H9 (cell line): Measurements from ENCODE around the gene ASS1. TPM values are rescaled to one million over a fixed set of nuclear protein-coding genes. Genes with fewer than 3 reads are reported as not detected.

Source experiments
- DNase-seq: peaks from one replicate; pipeline ENCODE4 v3.0.0-alpha.2; 2017
- H2AFZ ChIP-seq: one replicate; pipeline ENCODE4 v1.6.1; 2013; ENCODE audit warnings: mild to moderate bottlenecking, low read length, control low read depth, moderate library complexity
- H2AK5ac ChIP-seq: 2 replicates; pipeline ENCODE4 v1.6.1; 2013; ENCODE audit warnings: low read length, control low read depth, mixed read lengths; ENCODE audit not compliant: insufficient read length
- H2BK120ac ChIP-seq: one replicate; pipeline ENCODE4 v1.6.1; 2013; ENCODE audit warnings: low read depth, mild to moderate bottlenecking, low read length, control low read depth, inconsistent platforms; ENCODE audit not compliant: poor library complexity, severe bottlenecking
- H2BK12ac ChIP-seq: 2 replicates; pipeline ENCODE4 v1.6.1; 2013; ENCODE audit warnings: low read length, control low read depth, mixed read lengths, low read depth; ENCODE audit not compliant: insufficient read length
- H2BK15ac ChIP-seq: 2 replicates; pipeline ENCODE4 v1.6.1; 2013; ENCODE audit warnings: low read depth, low read length, control low read depth
- H2BK20ac ChIP-seq: one replicate; pipeline ENCODE4 v1.6.1; 2013; ENCODE audit warnings: low read depth, mild to moderate bottlenecking, low read length, control low read depth, inconsistent platforms; ENCODE audit not compliant: poor library complexity, severe bottlenecking
- H2BK5ac ChIP-seq: 2 replicates; pipeline ENCODE4 v1.6.1; 2013; ENCODE audit warnings: low read length, control low read depth, mixed read lengths; ENCODE audit not compliant: insufficient read length
- H3K14ac ChIP-seq: 2 replicates; pipeline ENCODE4 v1.6.1; 2013; ENCODE audit warnings: low read length, control low read depth; ENCODE audit not compliant: insufficient read depth
- H3K18ac ChIP-seq: 2 replicates; pipeline ENCODE4 v1.6.1; 2013; ENCODE audit warnings: low read depth, mild to moderate bottlenecking, mixed read lengths, low read length, control low read depth; ENCODE audit not compliant: insufficient read length
- H3K23ac ChIP-seq: 2 replicates; pipeline ENCODE4 v1.6.1; 2013; ENCODE audit warnings: low read length, control low read depth, mixed read lengths, low read depth; ENCODE audit not compliant: insufficient read length
- H3K23me2 ChIP-seq: 2 replicates; pipeline ENCODE4 v1.6.1; 2013; ENCODE audit warnings: low read depth, mild to moderate bottlenecking, mixed read lengths, low read length, control low read depth; ENCODE audit not compliant: insufficient read length, poor library complexity, severe bottlenecking
- H3K27ac ChIP-seq: 2 replicates; pipeline ENCODE4 v1.5.1; 2013; ENCODE audit warnings: low read length, control low read depth, mixed read lengths, low read depth; ENCODE audit not compliant: insufficient read length
- H3K27me3 ChIP-seq: 2 replicates; pipeline ENCODE4 v1.6.1; 2013; ENCODE audit warnings: low read length, control low read depth, inconsistent platforms; ENCODE audit not compliant: insufficient read depth
- H3K4ac ChIP-seq: 2 replicates; pipeline ENCODE4 v1.6.1; 2013; ENCODE audit warnings: low read depth, mild to moderate bottlenecking, control low read depth, inconsistent platforms, low read length, moderate library complexity
- H3K4me1 ChIP-seq: 2 replicates; pipeline ENCODE4 v1.6.1; 2013; ENCODE audit warnings: low read length, control low read depth, inconsistent platforms; ENCODE audit not compliant: insufficient read depth
- H3K4me2 ChIP-seq: 2 replicates; pipeline ENCODE4 v1.6.1; 2013; ENCODE audit warnings: low read length, control low read depth, mixed read lengths; ENCODE audit not compliant: insufficient read length, insufficient read depth
- H3K56ac ChIP-seq: 2 replicates; pipeline ENCODE4 v1.6.1; 2013; ENCODE audit warnings: low read depth, mild to moderate bottlenecking, mixed read lengths, low read length, control low read depth; ENCODE audit not compliant: insufficient read length
- H3K79me1 ChIP-seq: 2 replicates; pipeline ENCODE4 v1.6.1; 2013; ENCODE audit warnings: low read depth, mild to moderate bottlenecking, moderate library complexity, low read length, control low read depth, inconsistent platforms; ENCODE audit not compliant: insufficient read depth, poor library complexity, severe bottlenecking
- H3K79me2 ChIP-seq: 2 replicates; pipeline ENCODE4 v1.6.1; 2013; ENCODE audit warnings: low read length, control low read depth, inconsistent platforms; ENCODE audit not compliant: insufficient read depth
- H3K9ac ChIP-seq: 2 replicates; pipeline ENCODE4 v1.6.1; 2013; ENCODE audit warnings: low read length, control low read depth, mixed read lengths; ENCODE audit not compliant: insufficient read length; ENCODE audit errors: extremely low read depth
- H3K9me3 ChIP-seq: one replicate; pipeline ENCODE4 v1.6.1; 2013; ENCODE audit warnings: low read depth, low read length, inconsistent platforms; ENCODE audit not compliant: control insufficient read depth
- H3T11ph ChIP-seq: one replicate; pipeline ENCODE4 v1.6.1; 2013; ENCODE audit warnings: mild to moderate bottlenecking, low read length, control low read depth, inconsistent platforms
- H4K20me1 ChIP-seq: one replicate; pipeline ENCODE4 v1.6.1; 2013; ENCODE audit not compliant: control insufficient read depth, insufficient read length, insufficient read depth
- H4K5ac ChIP-seq: 2 replicates; pipeline ENCODE4 v1.6.1; 2013; ENCODE audit warnings: low read depth, mild to moderate bottlenecking, mixed read lengths, low read length, control low read depth; ENCODE audit not compliant: insufficient read length
- H4K8ac ChIP-seq: replicated peaks from 2 replicates; pipeline ENCODE4 v1.6.1; 2013; ENCODE audit warnings: low read length, control low read depth, mixed read lengths, low read depth; ENCODE audit not compliant: insufficient read length
- H4K91ac ChIP-seq: 2 replicates; pipeline ENCODE4 v1.6.1; 2013; ENCODE audit warnings: low read depth, mild to moderate bottlenecking, moderate library complexity, mixed read lengths, low read length, control low read depth; ENCODE audit not compliant: insufficient read length
- H3K27ac Mint-ChIP-seq, 3 experiments: 2 replicates in 2 of 3; 3 replicates in 1 of 3; pipeline ENCODE4 v1.8.0; 2020 to 2021; ENCODE audit warnings: mixed read lengths in 3 of 3, mild to moderate bottlenecking in 1 of 3, moderate library complexity in 1 of 3
- H3K27me3 Mint-ChIP-seq: 2 replicates; pipeline ENCODE4 v1.8.0; 2021; ENCODE audit warnings: low read depth, mild to moderate bottlenecking, moderate library complexity, mixed read lengths
- H3K36me3 Mint-ChIP-seq, 3 experiments: 2 replicates in 2 of 3; 3 replicates in 1 of 3; pipeline ENCODE4 v1.8.0; 2020 to 2021; ENCODE audit warnings: low read depth in 3 of 3, mixed read lengths in 3 of 3; ENCODE audit not compliant: insufficient read depth in 1 of 3
- H3K4me1 Mint-ChIP-seq, 2 experiments: 2 replicates each; pipeline ENCODE4 v1.8.0; 2020; ENCODE audit warnings: mixed read lengths in 2 of 2
- H3K4me3 Mint-ChIP-seq, 2 experiments: 2 replicates in 1 of 2; 3 replicates in 1 of 2; pipeline ENCODE4 v1.8.0; 2020 to 2021; ENCODE audit warnings: mild to moderate bottlenecking in 2 of 2, mixed read lengths in 2 of 2, moderate library complexity in 1 of 2
- H3K9me3 Mint-ChIP-seq, 2 experiments: 2 replicates in 1 of 2; 3 replicates in 1 of 2; pipeline ENCODE4 v1.8.0; 2020; ENCODE audit warnings: mild to moderate bottlenecking in 2 of 2, mixed read lengths in 2 of 2, moderate library complexity in 1 of 2
- WGBS: extraction: QIAGEN DNeasy Blood & Tissue Kit; methylation state at CpG from one replicate; pipeline ENCODE4 v1.1.7; 2013; ENCODE audit warnings: missing lambda C conversion rate, low lambda C conversion rate, mixed read lengths; ENCODE audit not compliant: insufficient read length; ENCODE audit errors: extremely low coverage; 5-methylcytosine and 5-hydroxymethylcytosine counted together
- total RNA-seq: library from RNA; stranded (reverse); gene quantifications from 2 replicates; pipeline ENCODE4 v1.2.1, GENCODE V29; 2021
- TF ChIP-seq, protein P1 (sequence below): fragments of 200-600 bp; sonication (generic); conservative IDR thresholded peaks from 3 replicates; pipeline ENCODE4 v1.8.0; 2021; ENCODE audit warnings: antibody characterized with exemption, mild to moderate bottlenecking

Gene ASS1
- total RNA-seq, 1 experiment from 2014 or later: 118 TPM

DNA sequence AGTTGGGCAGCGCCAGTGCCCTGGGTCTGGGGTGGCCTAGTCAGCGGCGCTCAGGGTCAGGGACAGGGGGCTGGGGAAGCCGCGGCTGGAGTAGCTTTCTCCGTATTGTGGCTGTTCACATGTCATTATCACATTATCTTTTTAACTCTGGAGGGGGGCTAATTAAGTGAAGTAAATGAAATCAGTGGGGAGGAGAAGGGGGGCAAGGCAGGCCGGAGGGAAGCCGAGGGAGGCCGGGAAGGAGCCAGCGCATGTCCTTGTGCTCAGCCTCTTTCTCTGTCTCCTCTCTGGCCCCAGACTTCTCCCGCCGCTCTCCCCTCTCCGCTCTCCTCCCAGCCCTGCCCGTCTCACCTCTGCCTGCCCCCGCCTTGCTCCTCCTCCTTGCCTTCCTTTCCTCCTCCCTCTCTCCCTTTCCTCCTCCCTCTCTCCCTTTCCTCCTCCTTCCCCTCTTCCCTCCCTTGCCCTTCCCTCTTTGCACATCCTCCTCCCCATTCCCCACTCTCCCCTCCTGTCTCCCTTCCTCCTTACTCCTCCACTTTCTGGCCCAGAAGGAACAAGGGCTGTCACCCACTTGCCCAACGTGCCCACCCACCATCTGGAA lies 38.7 kb downstream of the ASS1 start:
- H3K36me3 Mint-ChIP-seq: peaks cover 1 to 47% (median 23%) of the 10 kb centered on the region in 3 experiments; a peak in 5 of 7 replicates
- H3K56ac ChIP-seq: no peak overlapping the region
- H3K27me3 ChIP-seq: no peaks in the 10 kb centered on the region
- H3K9me3 Mint-ChIP-seq: no peaks in the 10 kb centered on the region
- no peak overlapping the region for H3K4me3 Mint-ChIP-seq
- no peaks in the 10 kb centered on the region for H3K4me1 ChIP-seq
- no peak overlapping the region for H3K27ac ChIP-seq
- H3K9me3 ChIP-seq: no peaks in the 10 kb centered on the region
- no peak overlapping the region for H3K18ac ChIP-seq
- H3K9ac ChIP-seq: no peak overlapping the region
- H3K23ac ChIP-seq: no peak overlapping the region
- no peaks in the 10 kb centered on the region for H3K79me1 ChIP-seq
- H2AFZ ChIP-seq: no peak overlapping the region
- H3K14ac ChIP-seq: no peak overlapping the region
- H4K5ac ChIP-seq: no peak overlapping the region
- H2BK5ac ChIP-seq: no peak overlapping the region
- WGBS: no CpG with 5 or more reads among the region's 16 CpGs
- H3T11ph ChIP-seq: no peak overlapping the region
- H4K91ac ChIP-seq: no peak overlapping the region
- no peak overlapping the region for H2BK12ac ChIP-seq
- H4K20me1 ChIP-seq: no peaks in the 10 kb centered on the region
- no peak overlapping the region for H2BK120ac ChIP-seq
- H3K4me1 Mint-ChIP-seq: peaks cover 0 to 27% of the 10 kb centered on the region in 2 experiments; a peak in 2 of 4 replicates
- no peak overlapping the region for H3K4me2 ChIP-seq
- 0 out of 2 replicates have a peak, but pooled peaks cover 2% of the 10 kb centered on the region for H3K79me2 ChIP-seq
- H2BK20ac ChIP-seq: no peak overlapping the region
- no peak overlapping the region for H3K4ac ChIP-seq
- H2BK15ac ChIP-seq: no peak overlapping the region
- H3K27me3 Mint-ChIP-seq: no peaks in the 10 kb centered on the region; the same call in 1 of the 2 replicates
- no peak for DNase-seq
- TF ChIP-seq, protein P1, sequence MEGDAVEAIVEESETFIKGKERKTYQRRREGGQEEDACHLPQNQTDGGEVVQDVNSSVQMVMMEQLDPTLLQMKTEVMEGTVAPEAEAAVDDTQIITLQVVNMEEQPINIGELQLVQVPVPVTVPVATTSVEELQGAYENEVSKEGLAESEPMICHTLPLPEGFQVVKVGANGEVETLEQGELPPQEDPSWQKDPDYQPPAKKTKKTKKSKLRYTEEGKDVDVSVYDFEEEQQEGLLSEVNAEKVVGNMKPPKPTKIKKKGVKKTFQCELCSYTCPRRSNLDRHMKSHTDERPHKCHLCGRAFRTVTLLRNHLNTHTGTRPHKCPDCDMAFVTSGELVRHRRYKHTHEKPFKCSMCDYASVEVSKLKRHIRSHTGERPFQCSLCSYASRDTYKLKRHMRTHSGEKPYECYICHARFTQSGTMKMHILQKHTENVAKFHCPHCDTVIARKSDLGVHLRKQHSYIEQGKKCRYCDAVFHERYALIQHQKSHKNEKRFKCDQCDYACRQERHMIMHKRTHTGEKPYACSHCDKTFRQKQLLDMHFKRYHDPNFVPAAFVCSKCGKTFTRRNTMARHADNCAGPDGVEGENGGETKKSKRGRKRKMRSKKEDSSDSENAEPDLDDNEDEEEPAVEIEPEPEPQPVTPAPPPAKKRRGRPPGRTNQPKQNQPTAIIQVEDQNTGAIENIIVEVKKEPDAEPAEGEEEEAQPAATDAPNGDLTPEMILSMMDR: no peak
- H3K23me2 ChIP-seq: no peaks in the 10 kb centered on the region
- H2AK5ac ChIP-seq: no peak overlapping the region
- H3K27ac Mint-ChIP-seq: no peak overlapping the region; a peak in 1 of 7 replicates
- H4K8ac ChIP-seq: no peak overlapping the region
